Lower lobe of right lung (tissue), 2 donors: Measurements from ENCODE around the gene REL. TPM values are rescaled to one million over a fixed set of nuclear protein-coding genes. Genes with fewer than 3 reads are reported as not detected.
"Not testable (repeated sequence)": the region's sequence is repeated elsewhere in the genome, so short reads cannot be mapped to it uniquely, and the experiment has no call there.

Source experiments
- ATAC-seq, 2 donors: fragments of 200-7000 bp; cut with Tn5 transposase; one replicate each; pipeline ENCODE4 v1.9.1; 2020 to 2022; ENCODE audit warnings: mild to moderate bottlenecking in 2 of 2, moderate library complexity in 2 of 2
- DNase-seq: peaks from one replicate; pipeline ENCODE4 v3.0.0-alpha.2; 2020
- H3K27ac ChIP-seq: fragments of 200-600 bp; one replicate; pipeline ENCODE4 v1.8.0; 2022
- H3K27me3 ChIP-seq: fragments of 200-600 bp; one replicate; pipeline ENCODE4 v1.8.0; 2022; ENCODE audit warnings: low read depth
- H3K36me3 ChIP-seq: fragments of 200-600 bp; one replicate; pipeline ENCODE4 v1.8.0; 2022; ENCODE audit warnings: mild to moderate bottlenecking
- H3K4me1 ChIP-seq: fragments of 200-600 bp; one replicate; pipeline ENCODE4 v1.8.0; 2022
- H3K4me3 ChIP-seq: fragments of 200-600 bp; one replicate; pipeline ENCODE4 v1.8.0; 2022; ENCODE audit warnings: mild to moderate bottlenecking
- H3K9me3 ChIP-seq: fragments of 200-600 bp; one replicate; pipeline ENCODE4 v1.8.0; 2022
- intact Hi-C: fragments of 100-400 bp; cut with DNase I; formaldehyde crosslinking; loops from one replicate; pipeline ENCODE4 v1.11.0; 2022
- total RNA-seq: library from RNA; stranded (reverse); fragmentation: NEBNext Ultra II Directional; extraction: Animal tissue kit (Norgen Biotek cat#: 25700); gene quantifications from one replicate; pipeline ENCODE4 v1.2.1, GENCODE V29; 2021
- TF ChIP-seq, protein P1 (sequence below): fragments of 200-600 bp; IDR thresholded peaks from one replicate; pipeline ENCODE4 v1.8.0; 2022; ENCODE audit warnings: antibody characterized with exemption, mild to moderate bottlenecking
- donor health status: DM: no; HTN: yes; CAD: no; lungs with severe emphysema.

Gene REL
- total RNA-seq, 1 donor from 2014 or later, result 33.6 TPM

- H3K27ac ChIP-seq, result peak overlapping the region; percentile 21
- no peaks in the 10 kb centered on the region for H3K9me3 ChIP-seq
- no peaks in the 10 kb centered on the region for H3K27me3 ChIP-seq
- DNase-seq (no peak), ATAC-seq (peak; percentile 59 to 60)
- TF ChIP-seq, protein P1, sequence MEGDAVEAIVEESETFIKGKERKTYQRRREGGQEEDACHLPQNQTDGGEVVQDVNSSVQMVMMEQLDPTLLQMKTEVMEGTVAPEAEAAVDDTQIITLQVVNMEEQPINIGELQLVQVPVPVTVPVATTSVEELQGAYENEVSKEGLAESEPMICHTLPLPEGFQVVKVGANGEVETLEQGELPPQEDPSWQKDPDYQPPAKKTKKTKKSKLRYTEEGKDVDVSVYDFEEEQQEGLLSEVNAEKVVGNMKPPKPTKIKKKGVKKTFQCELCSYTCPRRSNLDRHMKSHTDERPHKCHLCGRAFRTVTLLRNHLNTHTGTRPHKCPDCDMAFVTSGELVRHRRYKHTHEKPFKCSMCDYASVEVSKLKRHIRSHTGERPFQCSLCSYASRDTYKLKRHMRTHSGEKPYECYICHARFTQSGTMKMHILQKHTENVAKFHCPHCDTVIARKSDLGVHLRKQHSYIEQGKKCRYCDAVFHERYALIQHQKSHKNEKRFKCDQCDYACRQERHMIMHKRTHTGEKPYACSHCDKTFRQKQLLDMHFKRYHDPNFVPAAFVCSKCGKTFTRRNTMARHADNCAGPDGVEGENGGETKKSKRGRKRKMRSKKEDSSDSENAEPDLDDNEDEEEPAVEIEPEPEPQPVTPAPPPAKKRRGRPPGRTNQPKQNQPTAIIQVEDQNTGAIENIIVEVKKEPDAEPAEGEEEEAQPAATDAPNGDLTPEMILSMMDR, result no peak
- intact Hi-C loops, result no loop called here
- peaks cover 18% of the 10 kb centered on the region for H3K4me1 ChIP-seq
- no peak overlapping the region for H3K4me3 ChIP-seq
- H3K36me3 ChIP-seq, result no peaks in the 10 kb centered on the region
Measured at GRCh38 chr2:60855989-60856669, 25.2 kb upstream of the REL start.

DNA sequence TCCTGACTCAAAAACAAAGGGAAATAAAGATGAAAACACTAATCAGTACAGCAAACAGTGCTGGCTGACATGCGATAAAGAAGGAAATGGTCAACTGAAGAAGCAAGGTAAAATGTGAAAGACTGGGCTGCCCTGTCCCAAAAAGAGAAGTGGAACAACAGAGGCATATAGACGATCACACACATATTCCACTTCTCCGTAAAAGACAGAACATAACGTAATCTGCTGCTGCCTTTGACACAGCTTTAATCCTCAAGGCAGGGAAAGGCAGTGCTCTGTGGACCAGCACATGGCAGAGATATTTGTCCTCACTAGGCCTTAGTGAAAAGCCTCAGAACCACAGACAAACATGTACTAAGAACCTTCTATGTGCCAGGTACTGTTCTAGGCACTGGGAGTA, 24.3 kb upstream of the REL start:
- no peaks in the 10 kb centered on the region for H3K9me3 ChIP-seq
- DNase-seq (no peak), ATAC-seq (peak; percentile 34 to 35)
- H3K27me3 ChIP-seq, result no peaks in the 10 kb centered on the region
- no peak overlapping the region for H3K4me3 ChIP-seq
- intact Hi-C loops, result no loop called here
- H3K27ac ChIP-seq, result peak overlapping the region; percentile 21
- H3K36me3 ChIP-seq, result no peaks in the 10 kb centered on the region
- TF ChIP-seq, protein P1, result no peak
- H3K4me1 ChIP-seq, result peaks cover 17% of the 10 kb centered on the region

DNA sequence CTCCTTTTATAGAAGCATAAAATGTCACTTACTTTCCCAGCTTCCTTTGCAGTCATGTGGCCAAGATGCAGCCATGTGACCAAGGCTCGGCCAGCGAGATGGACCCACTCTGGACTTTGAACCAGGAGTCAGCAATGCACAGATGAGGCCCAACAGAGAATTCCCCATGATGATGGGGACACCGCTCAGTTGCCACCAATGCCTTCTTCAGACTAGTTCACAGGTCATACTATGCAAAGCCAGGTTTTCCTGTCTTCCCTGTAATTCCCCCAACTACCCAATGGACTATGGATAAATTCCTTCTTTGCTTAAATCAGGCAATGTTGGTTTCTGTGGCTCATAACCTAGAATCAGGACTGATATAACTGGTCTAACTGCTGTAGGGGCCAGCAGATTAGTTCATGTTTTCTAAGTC, 22.5 kb upstream of the REL start:
- H3K27me3 ChIP-seq, result no peaks in the 10 kb centered on the region
- H3K36me3 ChIP-seq, result no peaks in the 10 kb centered on the region
- DNase-seq, result no peak
- peaks cover 17% of the 10 kb centered on the region for H3K4me1 ChIP-seq
- no peak for ATAC-seq
- intact Hi-C loops, result no loop called here
- no peak overlapping the region for H3K4me3 ChIP-seq
- TF ChIP-seq, protein P1, result no peak
- H3K9me3 ChIP-seq, result no peaks in the 10 kb centered on the region
- no peak overlapping the region for H3K27ac ChIP-seq

- TF ChIP-seq, protein P1, result no peak
- no peak overlapping the region for H3K4me3 ChIP-seq
- H3K4me1 ChIP-seq, result peaks cover 15% of the 10 kb centered on the region
- H3K27me3 ChIP-seq, result no peaks in the 10 kb centered on the region
- intact Hi-C loops, result no loop called here
- H3K27ac ChIP-seq, result no peak overlapping the region
- no peaks in the 10 kb centered on the region for H3K36me3 ChIP-seq
- DNase-seq (no peak), ATAC-seq (peak; percentile 85 to 91)
- no peaks in the 10 kb centered on the region for H3K9me3 ChIP-seq
Measured at GRCh38 chr2:60861736-60862135, 19.6 kb upstream of the REL start.

- Histone ChIP-seq H3K27ac (no peak overlapping the region), H3K27me3 (no peaks in the 10 kb centered on the region), H3K4me1 (peaks cover 17% of the 10 kb centered on the region), H3K36me3 (no peaks in the 10 kb centered on the region), H3K4me3 (no peak overlapping the region), H3K9me3 (no peaks in the 10 kb centered on the region)
- intact Hi-C loops, result no loop called here
- ATAC-seq (no peak), DNase-seq (no peak)
- TF ChIP-seq, protein P1, result no peak
Measured at GRCh38 chr2:60862642-60863041, 18.7 kb upstream of the REL start.

GRCh38 chr2:60865361-60865760, 16.0 kb upstream of the REL start:
- H3K27ac ChIP-seq, H3K4me3 ChIP-seq, DNase-seq, H3K27me3 ChIP-seq, ATAC-seq, intact Hi-C loops, H3K36me3 ChIP-seq, H3K9me3 ChIP-seq: not testable (repeated sequence)
- H3K4me1 ChIP-seq, result peaks cover 18% of the 10 kb centered on the region
